OCI-LY7 (cell line): ENCODE data around the gene CLPTM1. TPM values are rescaled to one million over a fixed set of nuclear protein-coding genes. Genes with fewer than 3 reads are reported as not detected.

Experiments used
- Bru-seq: library from RNA; stranded (reverse); fragments of 400-500 nt; gene quantifications from one replicate; lab custom pipeline; 2021; lab: Mats Ljungman, UMichigan
- BruChase-seq, 2 experiments: library from RNA; stranded (reverse); fragments of 400-500 nt; gene quantifications; one replicate each; lab custom pipeline; 2021; lab: Mats Ljungman, UMichigan
- BruUV-seq: library from RNA; stranded (reverse); fragments of 400-500 nt; replicated peaks from 2 replicates; lab custom pipeline; 2021; lab: Mats Ljungman, UMichigan
- CTCF ChIA-PET: fragments of 300-600 bp; sonication (Branson Sonifier 250); formaldehyde crosslinking; loops from one replicate; lab custom pipeline; 2022; ENCODE audit warnings: antibody characterized with exemption; ENCODE audit not compliant: unreplicated experiment; lab: Charles Lee
- POLR2A ChIA-PET: fragments of 300-600 bp; sonication (Branson Sonifier 250); formaldehyde crosslinking; loops from one replicate; lab custom pipeline; 2022; ENCODE audit warnings: antibody characterized with exemption; lab: Charles Lee
- DNase-seq: peaks from one replicate; pipeline ENCODE4 v3.0.0-alpha.2; 2015; ENCODE audit warnings: low spot score
- H2AFZ ChIP-seq: fragments of 200-600 bp; sonication (generic), shearing (Covaris generic); 2 replicates; pipeline ENCODE4 v1.6.1; 2014; ENCODE audit warnings: mild to moderate bottlenecking, antibody characterized with exemption, low read length, moderate library complexity
- H3K27ac ChIP-seq: fragments of 200-600 bp; sonication (generic); 2 replicates; pipeline ENCODE4 v1.5.1; 2014; ENCODE audit warnings: mixed run types, low read depth, mild to moderate bottlenecking, moderate library complexity, low read length, inconsistent platforms; ENCODE audit not compliant: poor library complexity, severe bottlenecking
- H3K36me3 ChIP-seq: fragments of 200-600 bp; sonication (generic); 2 replicates; pipeline ENCODE4 v1.6.1; 2014; ENCODE audit warnings: mild to moderate bottlenecking, antibody characterized with exemption, low read length, moderate library complexity, mixed read lengths; ENCODE audit not compliant: insufficient read depth
- H3K4me1 ChIP-seq: fragments of 200-600 bp; sonication (generic); 2 replicates; pipeline ENCODE4 v1.5.1; 2014; ENCODE audit warnings: mild to moderate bottlenecking, low read length; ENCODE audit not compliant: insufficient read depth, poor library complexity, severe bottlenecking
- H3K4me2 ChIP-seq: fragments of 200-600 bp; sonication (generic); 2 replicates; pipeline ENCODE4 v1.6.1; 2014; ENCODE audit warnings: mild to moderate bottlenecking, low read length
- H3K4me3 ChIP-seq: fragments of 200-600 bp; sonication (generic); 2 replicates; pipeline ENCODE4 v1.5.1; 2014; ENCODE audit warnings: mild to moderate bottlenecking, low read depth, low read length; ENCODE audit not compliant: poor library complexity, severe bottlenecking
- H3K79me2 ChIP-seq: fragments of 200-600 bp; sonication (generic); 2 replicates; pipeline ENCODE4 v1.6.1; 2016; ENCODE audit warnings: low read depth, mild to moderate bottlenecking, low read length, moderate library complexity, mixed read lengths; ENCODE audit not compliant: insufficient read depth
- H3K9me2 ChIP-seq: fragments of 200-600 bp; sonication (generic); 2 replicates; pipeline ENCODE4 v1.6.1; 2016; ENCODE audit warnings: mild to moderate bottlenecking, low read length, mixed read lengths; ENCODE audit not compliant: insufficient read depth
- H3K9me3 ChIP-seq: fragments of 200-600 bp; sonication (generic); 2 replicates; pipeline ENCODE4 v1.6.1; 2014; ENCODE audit warnings: mild to moderate bottlenecking, mixed run types, low read length, mixed read lengths
- H4K20me1 ChIP-seq: fragments of 200-600 bp; sonication (generic); 2 replicates; pipeline ENCODE4 v1.6.1; 2014; ENCODE audit warnings: mild to moderate bottlenecking, antibody characterized with exemption, low read length, moderate library complexity, mixed read lengths; ENCODE audit not compliant: insufficient read depth
- EZH2phosphoT487 ChIP-seq: fragments of 200-600 bp; sonication (generic); IDR thresholded peaks from 2 replicates; pipeline ENCODE4 v1.6.1; 2018; ENCODE audit warnings: low read depth, borderline replicate concordance, mild to moderate bottlenecking, mixed run types, antibody characterized with exemption, low read length, moderate library complexity, mixed read lengths
- intact Hi-C: fragments of 100-400 bp; cut with micrococcal nuclease; formaldehyde crosslinking; loops from one replicate; pipeline ENCODE4 v1.10.0; 2022; ENCODE audit not compliant: unreplicated experiment
- long read RNA-seq: library from polyadenylated mRNA; stranded (forward); transcript quantifications from one replicate; pipeline ENCODE4 v2.0.0, GENCODE V29; 2022
- total RNA-seq, 2 experiments: library from RNA; depleted of rRNA in 1 of 2; stranded (reverse); fragments of >200 nt in 1 of 2; shearing (Covaris generic) in 1 of 2; gene quantifications; 2 replicates each; pipeline ENCODE4 v1.2.3, GENCODE V29; 2014 to 2022
- TF ChIP-seq, protein P1 (sequence below): fragments of 200-600 bp; sonication (generic); conservative IDR thresholded peaks from 2 replicates; pipeline ENCODE4 v1.5.1; 2014; ENCODE audit warnings: mild to moderate bottlenecking, antibody characterized with exemption, low read length, moderate library complexity, mixed read lengths

The CLPTM1 gene, protein sequence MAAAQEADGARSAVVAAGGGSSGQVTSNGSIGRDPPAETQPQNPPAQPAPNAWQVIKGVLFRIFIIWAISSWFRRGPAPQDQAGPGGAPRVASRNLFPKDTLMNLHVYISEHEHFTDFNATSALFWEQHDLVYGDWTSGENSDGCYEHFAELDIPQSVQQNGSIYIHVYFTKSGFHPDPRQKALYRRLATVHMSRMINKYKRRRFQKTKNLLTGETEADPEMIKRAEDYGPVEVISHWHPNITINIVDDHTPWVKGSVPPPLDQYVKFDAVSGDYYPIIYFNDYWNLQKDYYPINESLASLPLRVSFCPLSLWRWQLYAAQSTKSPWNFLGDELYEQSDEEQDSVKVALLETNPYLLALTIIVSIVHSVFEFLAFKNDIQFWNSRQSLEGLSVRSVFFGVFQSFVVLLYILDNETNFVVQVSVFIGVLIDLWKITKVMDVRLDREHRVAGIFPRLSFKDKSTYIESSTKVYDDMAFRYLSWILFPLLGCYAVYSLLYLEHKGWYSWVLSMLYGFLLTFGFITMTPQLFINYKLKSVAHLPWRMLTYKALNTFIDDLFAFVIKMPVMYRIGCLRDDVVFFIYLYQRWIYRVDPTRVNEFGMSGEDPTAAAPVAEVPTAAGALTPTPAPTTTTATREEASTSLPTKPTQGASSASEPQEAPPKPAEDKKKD
- total RNA-seq (2014; rRNA removed; shearing (Covaris generic)) (32.2 and 34.0 TPM in 2 replicates), total RNA-seq (2022) (70.3 and 86.3 TPM in 2 replicates), Bru-seq, nascent RNA (percentile 63 among the genes with signal in this experiment), BruChase-seq, experiment 1, labeled RNA remaining after a 6-hour chase (percentile 68 among the genes with signal in this experiment), BruChase-seq, experiment 2, labeled RNA remaining after a 2-hour chase (percentile 67 among the genes with signal in this experiment)
- long read RNA-seq, transcript CLPTM1-201 (14 exons, 2,604 nt) = major isoform, 24 of 31 reads
- long read RNA-seq, partial matches to known transcripts = 3 of 31 reads
- long read RNA-seq, other reads (novel, unspliced or antisense) = 4 of 31 reads

DNA sequence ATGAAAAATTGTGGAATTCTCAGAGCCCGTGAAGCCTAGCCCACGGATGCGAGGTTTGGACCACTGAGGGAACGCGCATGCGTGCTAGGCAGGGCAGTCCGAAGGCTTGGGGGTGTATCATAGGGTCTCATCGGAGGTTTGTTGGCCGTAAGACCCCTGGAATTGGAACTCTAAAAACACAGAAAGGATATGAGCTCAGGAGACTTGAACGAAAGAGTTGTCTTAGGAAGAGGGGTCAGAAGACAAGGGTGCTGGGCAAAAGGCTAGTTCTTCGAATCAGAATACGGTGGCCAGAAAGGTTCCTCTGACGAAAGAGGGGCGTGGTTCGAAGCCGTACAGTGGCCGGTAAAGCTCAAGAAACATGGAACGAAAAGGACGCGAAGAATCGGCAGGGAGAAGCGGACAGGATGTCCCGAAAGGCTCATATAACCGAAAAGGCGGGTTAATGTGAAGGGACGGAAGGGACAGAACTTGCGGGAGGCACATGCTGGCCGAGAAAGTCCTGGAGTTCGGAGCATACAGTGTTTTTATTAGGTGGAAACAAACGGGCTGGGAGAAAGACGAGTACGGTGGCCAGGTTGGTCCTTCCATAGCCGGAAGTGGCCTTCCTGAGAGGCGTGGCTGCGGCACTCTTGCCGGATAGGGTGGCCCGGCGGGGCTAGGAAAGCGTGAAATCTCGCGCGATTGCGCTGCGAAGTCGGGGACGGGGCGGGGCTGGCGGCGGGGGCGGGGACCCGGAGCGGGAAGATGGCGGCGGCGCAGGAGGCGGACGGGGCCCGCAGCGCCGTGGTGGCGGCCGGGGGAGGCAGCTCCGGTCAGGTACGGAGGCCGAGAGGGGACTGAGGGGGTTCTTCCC, at the start of gene CLPTM1:
TSS of gene CLPTM1 (plus strand) at position 732 of the 856 bp plus-strand sequence. CDS start at position 748, 16 bp downstream.
- Histone ChIP-seq H3K9me3 (no peaks in the 10 kb centered on the region), H4K20me1 (no peaks in the 10 kb centered on the region), H3K27ac (peak within 1 kb of the TSS; percentile 82), H3K4me1 (peaks cover 50% of the 10 kb centered on the region), H3K79me2 (peaks cover 55% of the 10 kb centered on the region), H2AFZ (peak within 1 kb of the TSS; percentile 61), H3K4me3 (peak within 1 kb of the TSS; percentile 75), H3K36me3 (peaks cover 11% of the 10 kb centered on the region; the same call in 1 of the 2 replicates), H3K9me2 (no peaks in the 10 kb centered on the region), H3K4me2 (peak within 1 kb of the TSS; percentile 81)
- TF ChIP-seq, protein P1, sequence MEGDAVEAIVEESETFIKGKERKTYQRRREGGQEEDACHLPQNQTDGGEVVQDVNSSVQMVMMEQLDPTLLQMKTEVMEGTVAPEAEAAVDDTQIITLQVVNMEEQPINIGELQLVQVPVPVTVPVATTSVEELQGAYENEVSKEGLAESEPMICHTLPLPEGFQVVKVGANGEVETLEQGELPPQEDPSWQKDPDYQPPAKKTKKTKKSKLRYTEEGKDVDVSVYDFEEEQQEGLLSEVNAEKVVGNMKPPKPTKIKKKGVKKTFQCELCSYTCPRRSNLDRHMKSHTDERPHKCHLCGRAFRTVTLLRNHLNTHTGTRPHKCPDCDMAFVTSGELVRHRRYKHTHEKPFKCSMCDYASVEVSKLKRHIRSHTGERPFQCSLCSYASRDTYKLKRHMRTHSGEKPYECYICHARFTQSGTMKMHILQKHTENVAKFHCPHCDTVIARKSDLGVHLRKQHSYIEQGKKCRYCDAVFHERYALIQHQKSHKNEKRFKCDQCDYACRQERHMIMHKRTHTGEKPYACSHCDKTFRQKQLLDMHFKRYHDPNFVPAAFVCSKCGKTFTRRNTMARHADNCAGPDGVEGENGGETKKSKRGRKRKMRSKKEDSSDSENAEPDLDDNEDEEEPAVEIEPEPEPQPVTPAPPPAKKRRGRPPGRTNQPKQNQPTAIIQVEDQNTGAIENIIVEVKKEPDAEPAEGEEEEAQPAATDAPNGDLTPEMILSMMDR = no peak
- no peak for TF ChIP-seq EZH2phosphoT487
- ChIA-PET POLR2A (interaction anchor here (0.6 to 1.0 kb wide), 2 partner anchors 46 to 80 kb away, joined by 3 to 4 read pairs; partner anchors contain the start of gene RELB), CTCF (no interaction called here)
- intact Hi-C loops = loop anchor here (5.0 kb wide), 2 partner anchors 62 to 63 kb away; partner anchors contain the start of gene TOMM40
- peak; percentile 97 for DNase-seq
- TSS peak; percentile 99 for BruUV-seq

DNA sequence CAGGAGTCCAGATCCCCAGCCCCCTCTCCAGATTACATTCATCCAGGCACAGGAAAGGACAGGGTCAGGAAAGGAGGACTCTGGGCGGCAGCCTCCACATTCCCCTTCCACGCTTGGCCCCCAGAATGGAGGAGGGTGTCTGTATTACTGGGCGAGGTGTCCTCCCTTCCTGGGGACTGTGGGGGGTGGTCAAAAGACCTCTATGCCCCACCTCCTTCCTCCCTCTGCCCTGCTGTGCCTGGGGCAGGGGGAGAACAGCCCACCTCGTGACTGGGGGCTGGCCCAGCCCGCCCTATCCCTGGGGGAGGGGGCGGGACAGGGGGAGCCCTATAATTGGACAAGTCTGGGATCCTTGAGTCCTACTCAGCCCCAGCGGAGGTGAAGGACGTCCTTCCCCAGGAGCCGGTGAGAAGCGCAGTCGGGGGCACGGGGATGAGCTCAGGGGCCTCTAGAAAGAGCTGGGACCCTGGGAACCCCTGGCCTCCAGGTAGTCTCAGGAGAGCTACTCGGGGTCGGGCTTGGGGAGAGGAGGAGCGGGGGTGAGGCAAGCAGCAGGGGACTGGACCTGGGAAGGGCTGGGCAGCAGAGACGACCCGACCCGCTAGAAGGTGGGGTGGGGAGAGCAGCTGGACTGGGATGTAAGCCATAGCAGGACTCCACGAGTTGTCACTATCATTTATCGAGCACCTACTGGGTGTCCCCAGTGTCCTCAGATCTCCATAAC, 49.6 kb upstream of the CLPTM1 start, which contains the start of gene APOE:
TSS of gene APOE (plus strand) at position 360 of the 724 bp plus-strand sequence. CDS start 829 bp downstream, outside the sequence.
- Histone ChIP-seq H3K27ac (no peak within 1 kb of the TSS), H3K79me2 (no peaks in the 10 kb centered on the region), H3K36me3 (peaks cover 42% of the 10 kb centered on the region), H3K4me2 (no peak within 1 kb of the TSS), H3K4me3 (no peak within 1 kb of the TSS), H3K9me2 (no peaks in the 10 kb centered on the region), H3K4me1 (peaks cover 15% of the 10 kb centered on the region), H3K9me3 (no peaks in the 10 kb centered on the region), H4K20me1 (no peaks in the 10 kb centered on the region), H2AFZ (no peak within 1 kb of the TSS)
- POLR2A ChIA-PET = interaction anchor here (0.6 to 1.0 kb wide), 3 partner anchors 9 to 835 kb away, joined by 3 to 4 read pairs (median 3); partner anchors contain the start of gene APOC1
- intact Hi-C loops = no loop called here
- CTCF ChIA-PET = interaction anchor here (0.5 kb wide), 1 partner anchor 345 kb away, joined by 3 read pairs; no protein-coding TSS in a partner anchor
- DNase-seq = no peak
- TF ChIP-seq, protein P1 = no peak
- TF ChIP-seq EZH2phosphoT487 = no peak
- BruUV-seq = no TSS peak
